GM12865 (cell line): ENCODE measurements around the gene ATP2B2.
A peak's percentile ranks its signal among the peaks of the same experiment; 100 is the strongest.

ENCODE experiments used
- DNase-seq: peaks from one replicate; pipeline ENCODE4 v3.0.0; 2010; ENCODE audit warnings: low read depth
- H3K4me3 ChIP-seq: 2 replicates; pipeline ENCODE4 v1.5.1; 2011; ENCODE audit warnings: mild to moderate bottlenecking, low read depth, low read length, control low read depth
- TF ChIP-seq, protein P1 (sequence below): IDR thresholded peaks from 2 replicates; pipeline ENCODE4 v1.5.1; 2011; ENCODE audit warnings: low read length, control low read depth, low read depth, inconsistent platforms; ENCODE audit not compliant: insufficient read depth; ENCODE audit errors: missing control alignments

The ATP2B2 gene

DNA sequence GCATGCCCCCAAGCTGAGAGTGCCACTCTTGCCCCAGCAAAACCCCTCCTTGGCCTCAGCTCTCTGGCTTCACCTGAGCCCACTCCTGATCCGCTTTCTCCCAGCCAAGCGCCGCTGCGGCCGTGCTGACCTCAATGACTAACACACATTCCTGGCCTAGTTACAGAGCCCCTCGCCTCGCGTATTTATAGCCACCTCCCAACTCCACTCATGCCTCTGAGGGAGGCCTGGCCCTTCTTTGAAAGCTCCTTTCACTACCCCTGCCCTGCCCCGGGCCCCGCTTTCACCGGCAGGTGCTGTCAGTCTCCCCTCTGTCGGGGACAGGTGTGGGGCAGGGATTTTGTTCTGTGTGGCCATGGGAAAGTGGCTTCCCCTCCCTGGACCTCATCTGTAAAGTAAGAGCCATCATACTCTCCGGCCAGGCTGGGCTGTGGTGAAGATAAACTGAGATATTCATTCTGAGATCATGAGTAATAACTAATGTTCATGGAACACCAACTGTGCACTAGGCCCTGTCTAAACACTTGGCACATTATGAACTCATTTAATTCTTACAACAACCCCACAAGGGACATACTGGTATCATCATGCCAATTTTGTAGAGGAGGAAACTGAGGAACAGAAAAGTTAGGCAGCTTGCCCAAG lies 13.2 kb upstream of the ATP2B2 start:
- DNase-seq, result no peak
- H3K4me3 ChIP-seq, result no peak overlapping the region
- TF ChIP-seq, protein P1, sequence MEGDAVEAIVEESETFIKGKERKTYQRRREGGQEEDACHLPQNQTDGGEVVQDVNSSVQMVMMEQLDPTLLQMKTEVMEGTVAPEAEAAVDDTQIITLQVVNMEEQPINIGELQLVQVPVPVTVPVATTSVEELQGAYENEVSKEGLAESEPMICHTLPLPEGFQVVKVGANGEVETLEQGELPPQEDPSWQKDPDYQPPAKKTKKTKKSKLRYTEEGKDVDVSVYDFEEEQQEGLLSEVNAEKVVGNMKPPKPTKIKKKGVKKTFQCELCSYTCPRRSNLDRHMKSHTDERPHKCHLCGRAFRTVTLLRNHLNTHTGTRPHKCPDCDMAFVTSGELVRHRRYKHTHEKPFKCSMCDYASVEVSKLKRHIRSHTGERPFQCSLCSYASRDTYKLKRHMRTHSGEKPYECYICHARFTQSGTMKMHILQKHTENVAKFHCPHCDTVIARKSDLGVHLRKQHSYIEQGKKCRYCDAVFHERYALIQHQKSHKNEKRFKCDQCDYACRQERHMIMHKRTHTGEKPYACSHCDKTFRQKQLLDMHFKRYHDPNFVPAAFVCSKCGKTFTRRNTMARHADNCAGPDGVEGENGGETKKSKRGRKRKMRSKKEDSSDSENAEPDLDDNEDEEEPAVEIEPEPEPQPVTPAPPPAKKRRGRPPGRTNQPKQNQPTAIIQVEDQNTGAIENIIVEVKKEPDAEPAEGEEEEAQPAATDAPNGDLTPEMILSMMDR, result no peak

DNA sequence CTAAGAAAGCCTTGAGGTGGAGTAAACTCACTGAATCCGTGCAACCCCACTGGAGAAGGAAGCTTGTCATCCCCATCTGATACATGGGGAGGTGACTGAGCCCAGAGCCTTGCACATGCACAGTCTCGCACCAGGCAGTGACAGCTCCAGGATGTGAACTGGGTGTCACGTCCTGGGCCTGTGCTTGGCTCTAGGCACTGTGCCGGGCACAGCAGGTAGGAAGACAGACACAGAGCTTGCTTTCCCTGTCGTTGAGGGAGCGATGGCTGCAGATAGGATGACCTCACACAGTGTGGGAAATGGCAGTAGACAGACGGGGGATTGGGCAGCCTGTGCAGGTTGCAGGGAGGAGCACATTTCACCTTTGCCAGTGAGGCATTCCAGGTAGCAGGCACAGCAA lies 12.2 kb upstream of the ATP2B2 start:
- no peak overlapping the region for H3K4me3 ChIP-seq
- DNase-seq, result no peak
- TF ChIP-seq, protein P1, result no peak

DNA sequence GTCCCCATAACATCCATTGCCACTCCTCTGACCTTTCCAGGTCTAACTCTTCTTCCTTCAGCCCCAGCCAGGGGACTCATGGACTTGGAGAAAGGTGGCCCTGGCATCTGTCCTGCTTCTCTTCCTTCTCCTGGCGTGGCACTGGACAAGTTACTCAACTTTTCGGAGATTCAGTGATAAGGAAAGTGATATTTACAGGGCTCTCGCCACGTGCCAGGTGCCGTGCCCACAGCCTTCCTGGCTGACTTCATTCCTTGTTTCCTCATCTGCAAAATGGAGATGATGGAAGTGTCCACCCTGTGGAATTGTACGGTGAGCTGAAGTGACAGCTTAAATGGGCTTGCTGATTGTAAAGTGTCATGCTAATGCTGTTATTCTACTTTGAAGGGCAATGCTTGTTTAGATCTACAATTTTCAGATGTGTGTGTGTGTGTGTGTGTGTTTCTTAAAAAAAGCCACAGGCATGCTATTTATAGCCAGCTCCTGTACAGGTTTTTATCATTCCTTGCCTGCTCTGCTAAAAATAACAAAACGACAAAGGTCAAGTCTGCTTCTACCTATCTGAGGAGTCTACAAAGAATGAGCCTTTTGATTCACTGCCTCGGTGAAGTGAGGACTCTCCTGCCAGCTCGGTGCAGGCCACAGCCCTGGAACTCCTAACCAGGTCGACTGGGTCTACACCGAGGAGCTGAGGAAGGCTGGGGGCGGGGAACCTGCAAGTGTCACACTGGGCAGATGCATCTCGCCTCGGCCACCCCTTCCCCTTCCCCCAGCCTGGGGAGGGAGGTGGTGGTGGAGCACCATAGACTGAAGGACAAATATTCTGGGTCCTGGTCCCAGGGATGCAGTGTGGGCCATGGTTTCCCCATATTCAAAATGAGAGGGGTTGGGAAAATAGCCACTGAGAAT lies 11.4 kb upstream of the ATP2B2 start:
- TF ChIP-seq, protein P1, result no peak
- H3K4me3 ChIP-seq, result no peak overlapping the region
- DNase-seq, result no peak

DNA sequence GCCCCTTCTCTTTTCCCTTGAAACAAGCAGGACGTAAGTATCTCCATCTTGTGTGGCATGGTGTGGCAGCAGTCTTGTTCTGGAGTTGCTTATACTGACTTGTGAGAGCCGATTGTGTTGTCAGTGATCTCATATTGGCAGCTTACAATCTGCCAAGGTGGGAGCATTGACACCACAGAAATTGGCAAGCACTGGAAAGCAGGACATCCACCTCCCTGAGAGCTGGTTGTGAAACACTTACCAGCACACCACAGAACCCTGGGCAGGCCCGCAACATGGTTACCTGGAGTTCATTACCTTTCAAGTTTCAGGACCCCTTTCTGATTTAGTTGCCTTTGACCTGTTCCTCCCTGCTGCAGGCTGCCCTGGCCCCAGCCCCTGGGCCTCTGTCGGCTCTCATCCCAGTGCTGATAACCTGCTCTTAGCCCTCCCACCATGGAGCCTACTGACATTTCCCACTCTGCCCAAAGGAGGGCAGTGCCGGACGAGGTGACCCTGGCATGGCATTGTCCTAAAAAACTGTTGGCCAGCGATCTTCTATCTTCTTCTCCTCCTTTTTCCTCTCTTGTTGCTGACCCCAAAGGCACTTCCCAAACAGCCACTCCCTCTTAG lies 10.6 kb upstream of the ATP2B2 start:
- TF ChIP-seq, protein P1, result no peak
- peak; percentile 8 for DNase-seq
- no peak overlapping the region for H3K4me3 ChIP-seq

DNA sequence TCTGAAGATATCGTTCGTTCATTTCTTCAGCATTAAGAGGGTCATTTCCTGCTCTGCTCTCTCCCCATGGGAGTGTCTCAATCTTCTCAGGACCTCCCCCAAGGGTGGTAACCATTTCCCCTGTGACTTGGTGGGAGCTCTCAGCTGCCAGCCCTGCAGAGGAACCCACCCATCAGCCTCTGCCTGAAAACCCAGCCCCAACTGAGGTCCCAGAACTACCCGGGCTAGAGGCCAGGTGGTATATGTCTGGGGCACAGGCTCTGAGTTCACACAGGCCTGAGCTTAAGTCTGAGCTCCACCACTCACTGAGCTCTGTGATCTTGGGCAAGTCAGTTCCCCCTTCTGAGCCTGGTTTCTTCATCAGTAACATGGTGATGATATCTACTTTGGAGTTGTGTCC lies 10.0 kb upstream of the ATP2B2 start:
- H3K4me3 ChIP-seq, result no peak overlapping the region
- TF ChIP-seq, protein P1, result no peak
- DNase-seq, result no peak

DNA sequence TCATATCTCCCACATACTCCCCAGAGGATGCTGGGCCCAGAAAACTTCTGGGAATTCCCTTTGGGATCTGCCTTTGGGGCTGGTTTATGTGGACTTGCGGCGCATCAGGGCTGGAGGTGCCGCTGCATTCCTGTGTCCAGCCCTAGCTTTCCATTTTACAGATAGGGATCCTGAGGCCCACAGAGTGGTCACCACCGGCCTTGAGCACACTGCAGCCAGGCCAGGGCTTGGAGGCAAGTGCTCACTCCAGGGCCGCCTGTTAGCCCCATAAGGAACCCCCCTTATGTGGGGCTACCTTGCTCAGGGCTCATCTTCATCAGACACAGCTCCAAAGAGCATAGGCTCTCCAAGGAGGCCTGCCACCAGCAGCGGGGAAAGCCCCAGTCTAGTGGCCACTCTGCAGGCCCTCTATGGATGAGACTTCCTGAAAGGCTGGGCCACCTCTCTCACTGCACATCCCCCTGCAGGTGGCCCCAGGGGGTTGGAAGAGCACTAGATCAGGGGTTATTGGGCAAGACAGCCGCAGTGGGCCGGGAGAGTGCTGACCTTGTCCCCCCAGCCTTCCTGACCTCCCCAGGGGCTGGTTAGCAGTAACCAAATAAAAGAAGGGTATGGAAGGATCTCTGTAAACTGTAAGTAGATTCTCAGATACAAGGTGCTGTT lies 9.2 kb upstream of the ATP2B2 start:
- DNase-seq, result no peak
- no peak overlapping the region for H3K4me3 ChIP-seq
- TF ChIP-seq, protein P1, result no peak
